A549 treated with AZD9567 at 1 μM for 4 hours (cell line): Measurements from ENCODE around the gene MAN1B1. TPM values are rescaled to one million over a fixed set of nuclear protein-coding genes. Genes with fewer than 3 reads are reported as not detected.

Source experiments
- total RNA-seq: library from RNA; stranded (reverse); fragments of 200-300 nt; extraction: Qiagen RNA extraction; gene quantifications from 5 replicates; pipeline ENCODE4 v1.2.3, GENCODE V29; 2022; ENCODE audit not compliant: insufficient read depth

The MAN1B1 gene
- 40.8 to 56.5 TPM (median 52.7 TPM) in 5 replicates for total RNA-seq

DNA sequence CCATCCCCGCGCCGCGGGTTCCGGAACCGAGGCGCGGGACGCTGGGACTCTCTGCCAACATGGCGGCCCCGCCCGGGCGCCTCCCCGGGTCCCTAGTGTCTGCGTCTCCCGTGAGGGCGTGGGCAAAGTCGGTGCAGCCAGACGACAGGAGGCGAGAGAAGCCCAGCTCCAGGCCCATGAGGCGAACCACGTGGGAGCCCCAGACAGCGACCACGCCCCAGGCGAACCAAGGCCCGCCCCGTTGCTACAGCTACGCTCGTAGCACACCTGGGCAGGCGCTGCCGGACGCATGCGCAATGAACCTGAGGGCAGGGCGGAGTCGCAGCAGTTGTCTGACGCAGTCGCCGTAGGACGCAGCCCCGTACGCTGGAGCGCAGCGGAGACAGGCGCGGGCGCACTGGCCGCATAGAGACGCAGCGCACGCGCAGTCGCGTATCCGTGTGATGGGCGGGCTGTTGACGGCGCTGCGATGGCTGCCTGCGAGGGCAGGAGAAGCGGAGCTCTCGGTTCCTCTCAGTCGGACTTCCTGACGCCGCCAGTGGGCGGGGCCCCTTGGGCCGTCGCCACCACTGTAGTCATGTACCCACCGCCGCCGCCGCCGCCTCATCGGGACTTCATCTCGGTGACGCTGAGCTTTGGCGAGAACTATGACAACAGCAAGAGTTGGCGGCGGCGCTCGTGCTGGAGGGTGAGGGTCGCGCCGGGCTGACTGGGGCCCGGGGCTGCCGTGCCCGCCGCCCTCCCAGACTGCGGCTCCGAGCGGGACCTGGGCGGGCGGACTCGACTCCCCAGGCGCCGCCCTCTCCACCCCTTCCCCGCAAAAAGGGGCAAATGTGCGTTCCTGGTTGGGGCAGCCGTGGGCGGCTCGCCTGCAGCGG lies at the start of gene MAN1B1:
TSS of gene MAN1B1 (plus strand) at position 455 of the 878 bp plus-strand sequence. CDS start at position 470, 15 bp downstream.

DNA sequence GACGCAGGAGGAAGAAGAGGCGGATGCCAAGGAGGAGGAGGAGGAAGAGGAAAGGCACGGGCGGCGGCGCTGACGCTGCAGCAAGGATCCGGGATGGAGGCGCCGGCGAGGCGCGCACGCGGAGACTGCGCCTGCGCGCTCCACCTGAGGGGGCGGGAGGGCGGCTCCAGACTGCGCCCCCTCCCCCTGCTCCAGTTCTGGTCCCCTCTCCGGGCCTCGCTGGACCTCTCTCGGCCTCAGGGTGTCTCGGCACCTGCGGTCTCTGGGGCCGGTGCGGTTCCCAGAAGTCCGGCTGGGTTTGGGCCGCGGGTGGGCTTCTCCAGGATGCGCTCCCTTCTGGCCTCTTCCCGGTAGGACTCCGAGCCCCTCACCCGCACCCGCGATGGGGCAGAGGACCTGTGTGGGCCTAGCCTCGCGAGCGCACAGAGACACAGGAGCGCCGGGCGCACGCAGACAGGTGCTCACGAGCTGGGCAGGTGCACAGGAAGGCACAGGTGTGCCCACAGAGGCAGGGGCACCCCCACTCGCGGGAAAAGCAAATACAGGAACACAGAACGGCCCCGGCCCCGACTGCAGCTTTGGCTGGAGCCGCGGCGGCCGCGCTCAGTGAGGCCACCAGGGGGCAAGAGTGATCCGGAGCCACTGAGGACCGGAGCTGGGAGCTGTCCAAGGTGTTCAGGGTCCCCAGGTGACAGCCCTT lies 40.5 kb upstream of the MAN1B1 start, which contains the start of gene NPDC1:
TSS of gene NPDC1 (minus strand) at position 90 of the 700 bp plus-strand sequence. CDS start 188 bp downstream, outside the sequence.

DNA sequence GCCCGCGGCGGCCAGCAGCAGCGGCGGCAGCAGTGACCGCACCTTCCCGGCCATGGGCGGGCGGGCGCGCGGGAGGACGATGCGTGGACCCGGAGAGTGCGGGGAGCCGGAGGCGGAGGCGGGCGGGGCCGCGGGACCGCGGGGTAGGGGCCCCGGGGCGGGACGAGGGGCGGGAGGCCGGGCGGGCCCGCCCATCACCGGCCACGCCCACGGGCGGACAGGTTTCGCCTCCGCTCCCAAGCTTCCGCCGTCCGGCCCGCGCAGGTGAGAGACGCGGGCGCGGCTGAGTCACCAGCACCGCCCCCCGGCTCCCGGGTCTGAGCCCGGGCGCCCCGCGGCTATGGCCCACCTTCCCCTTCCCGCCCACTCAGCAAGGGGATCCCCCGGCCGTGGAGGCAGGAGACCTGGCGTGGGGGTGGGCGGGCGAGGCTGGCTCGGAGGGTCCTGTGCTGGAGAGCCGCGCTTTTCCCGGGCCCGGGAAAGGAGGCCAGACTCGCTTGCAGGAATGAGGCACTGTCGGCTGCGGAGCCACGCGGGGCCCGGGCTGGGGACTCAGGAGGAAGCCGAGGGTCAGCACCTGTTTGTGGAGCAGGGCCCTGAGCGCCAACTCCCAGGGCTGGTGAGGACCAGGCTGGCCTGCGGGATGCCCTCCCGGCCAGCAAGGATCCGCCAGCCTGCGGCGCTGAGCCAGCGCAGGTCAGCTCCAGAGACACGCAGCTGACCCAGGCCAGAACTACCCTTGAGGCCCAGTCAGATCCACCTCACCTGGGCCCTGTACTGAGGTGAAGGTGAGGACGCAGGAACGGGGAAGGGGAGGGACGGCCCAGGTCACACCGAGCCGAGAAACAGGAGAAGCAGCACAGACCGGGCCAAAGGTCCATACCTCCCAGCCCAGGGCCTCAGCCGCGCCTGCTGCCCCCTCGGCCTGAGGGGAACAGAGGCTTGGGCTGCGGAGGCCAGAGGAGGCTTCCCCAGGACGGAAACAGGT lies 32.5 kb upstream of the MAN1B1 start, which contains the start of gene ENTPD2:
TSS of gene ENTPD2 (minus strand) at position 118 of the 988 bp plus-strand sequence. CDS start at position 54, 64 bp downstream.

DNA sequence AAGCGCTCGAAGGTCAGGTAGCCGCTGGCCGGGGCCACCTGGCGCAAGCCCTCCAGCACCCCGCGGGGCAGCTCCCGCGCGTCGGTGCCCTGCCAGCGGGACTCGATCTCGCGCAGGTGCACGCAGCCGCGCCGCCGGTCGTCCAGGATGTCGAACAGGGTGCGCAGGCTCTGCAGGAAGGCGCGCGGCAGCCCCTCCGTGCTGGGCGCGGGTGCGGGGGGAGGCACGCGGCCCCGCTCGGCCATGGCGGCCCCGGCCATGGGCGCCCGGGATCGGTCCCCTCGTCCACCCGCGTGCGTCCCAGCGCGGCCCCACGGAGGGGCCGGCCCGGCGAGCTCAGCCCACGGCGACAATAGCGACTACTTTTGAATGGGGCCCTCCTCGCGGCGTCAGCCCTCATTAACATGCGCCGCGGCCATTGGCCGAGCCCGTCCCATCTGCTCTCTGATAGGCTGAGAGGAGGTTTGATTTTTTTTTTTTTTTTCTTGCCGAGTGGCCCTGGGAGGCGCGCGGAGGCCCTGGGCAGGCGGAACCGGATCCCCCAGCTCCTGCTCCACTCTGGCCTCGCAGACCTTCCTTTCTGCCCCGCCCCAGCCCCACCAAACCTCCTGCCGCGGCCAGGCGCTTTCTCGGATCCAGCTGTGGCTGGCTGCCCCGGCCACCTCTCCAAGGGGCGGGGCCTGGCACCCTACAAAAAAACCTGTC lies 16.4 kb upstream of the MAN1B1 start, which contains the start of gene SAPCD2:
TSS of gene SAPCD2 (minus strand) at position 357 of the 705 bp plus-strand sequence. CDS start at position 260, 97 bp downstream.

DNA sequence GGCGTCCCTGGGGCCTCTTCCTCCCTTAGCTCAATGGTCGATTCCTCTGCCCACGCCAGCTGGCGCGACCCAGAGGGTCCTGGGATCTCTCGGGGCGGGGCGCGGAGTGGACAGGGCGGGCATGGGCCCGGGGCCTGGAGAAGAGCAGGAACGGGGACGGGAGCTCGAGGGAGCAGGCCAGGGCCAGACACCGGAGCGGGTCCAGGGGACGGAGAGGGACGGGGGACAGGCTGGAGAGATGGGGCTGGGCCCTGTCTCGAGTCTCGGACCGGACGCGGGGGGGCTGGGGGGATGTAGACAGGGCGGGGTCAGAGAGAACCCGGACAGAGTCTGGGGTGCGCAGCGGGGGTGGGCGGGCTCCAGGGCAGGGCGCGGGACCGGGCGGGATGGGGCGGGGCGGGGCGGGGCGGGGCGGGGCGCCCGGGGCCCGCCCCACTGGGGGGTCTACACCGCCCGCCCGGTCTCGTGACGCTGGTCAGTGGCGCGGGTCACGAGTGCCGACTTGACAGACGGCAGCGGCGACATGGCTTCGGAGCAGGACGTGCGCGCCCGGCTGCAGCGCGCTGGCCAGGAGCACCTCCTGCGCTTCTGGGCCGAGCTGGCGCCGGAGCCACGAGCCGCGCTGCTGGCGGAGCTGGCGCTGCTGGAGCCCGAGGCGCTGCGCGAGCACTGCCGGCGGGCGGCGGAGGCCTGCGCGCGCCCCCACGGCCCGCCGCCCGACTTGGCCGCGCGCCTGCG lies 9.6 kb upstream of the MAN1B1 start, which contains the start of gene UAP1L1:
TSS of gene UAP1L1 (plus strand) at position 508 of the 738 bp plus-strand sequence. CDS start at position 524, 16 bp downstream.

DNA sequence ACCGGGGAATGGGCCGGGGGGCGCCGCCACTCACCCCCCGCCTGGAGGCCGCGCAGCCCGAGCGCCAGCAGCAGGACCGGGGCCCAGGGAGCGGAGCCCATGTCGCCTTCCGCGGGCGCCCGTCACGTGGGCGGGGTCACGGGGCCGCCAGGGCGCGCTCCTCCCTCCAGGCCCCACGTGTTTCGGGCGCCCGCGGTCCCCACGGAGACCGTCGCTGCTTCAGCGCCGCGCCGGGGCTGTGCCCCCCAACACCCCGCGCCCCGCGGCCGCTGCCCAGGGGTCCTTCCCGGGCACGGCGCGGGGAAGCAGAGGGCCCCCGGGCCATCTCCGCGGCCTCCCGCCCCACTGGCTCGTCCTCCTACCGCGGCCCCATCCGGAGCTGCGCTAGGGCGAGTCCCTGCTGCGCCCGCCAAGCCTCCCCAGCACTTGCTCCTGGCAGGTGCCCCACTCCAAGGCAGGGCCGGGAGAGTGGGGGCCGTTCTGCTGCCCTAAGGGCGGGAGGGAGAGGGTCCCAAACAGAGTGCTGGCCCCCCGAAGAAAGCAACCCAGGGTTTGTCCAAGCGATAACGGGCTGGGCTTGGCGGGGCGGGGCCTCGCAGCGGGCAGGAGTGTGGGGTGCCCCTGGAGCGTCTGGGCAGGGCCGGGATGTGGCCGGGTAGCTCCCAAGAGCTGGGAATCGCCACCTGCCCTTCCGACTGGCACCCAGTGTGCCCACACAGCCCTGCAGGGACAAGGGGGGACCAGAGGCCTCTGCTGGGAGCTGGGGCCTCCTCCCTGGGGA lies 28.0 kb downstream of the MAN1B1 start, which contains the start of gene DPP7:
TSS of gene DPP7 (minus strand) at position 121 of the 781 bp plus-strand sequence. CDS start at position 101, 20 bp downstream.

DNA sequence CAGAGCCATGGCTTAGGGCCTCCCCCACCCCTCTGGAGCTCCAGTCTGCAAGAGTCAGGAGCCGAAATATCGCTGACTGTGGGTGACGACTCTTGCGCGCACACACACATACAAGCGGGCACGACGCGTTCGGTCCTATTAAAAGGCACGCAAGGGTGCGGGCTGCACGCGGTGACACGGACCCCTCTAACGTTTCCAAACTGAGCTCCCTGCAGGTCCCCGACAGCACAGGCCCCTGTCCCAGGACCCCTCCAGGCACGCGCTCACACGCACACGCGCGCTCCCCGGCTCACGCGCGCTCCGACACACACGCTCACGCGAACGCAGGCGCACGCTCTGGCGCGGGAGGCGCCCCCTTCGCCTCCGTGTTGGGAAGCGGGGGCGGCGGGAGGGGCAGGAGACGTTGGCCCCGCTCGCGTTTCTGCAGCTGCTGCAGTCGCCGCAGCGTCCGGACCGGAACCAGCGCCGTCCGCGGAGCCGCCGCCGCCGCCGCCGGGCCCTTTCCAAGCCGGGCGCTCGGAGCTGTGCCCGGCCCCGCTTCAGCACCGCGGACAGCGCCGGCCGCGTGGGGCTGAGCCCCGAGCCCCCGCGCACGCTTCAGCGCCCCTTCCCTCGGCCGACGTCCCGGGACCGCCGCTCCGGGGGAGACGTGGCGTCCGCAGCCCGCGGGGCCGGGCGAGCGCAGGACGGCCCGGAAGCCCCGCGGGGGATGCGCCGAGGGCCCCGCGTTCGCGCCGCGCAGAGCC lies 52.1 kb downstream of the MAN1B1 start, which contains the start of gene GRIN1:
TSS of gene GRIN1 (plus strand) at position 433 of the 746 bp plus-strand sequence. CDS start 333 bp downstream, outside the sequence.

Other genes with a start within 250 kb of the MAN1B1 start
- 1.9 to 5.0 TPM (median 4.5 TPM) in 5 replicates for gene AJM1, start 244.5 kb upstream of the MAN1B1 start, total RNA-seq
- gene PHPT1, start 237.6 kb upstream of the MAN1B1 start, total RNA-seq: 301 to 333 TPM (median 305 TPM) in 5 replicates
- 3.8 to 5.7 TPM (median 4.6 TPM) in 5 replicates for gene MAMDC4, start 234.6 kb upstream of the MAN1B1 start, total RNA-seq
- 355 to 516 TPM (median 465 TPM) in 5 replicates for gene EDF1, start 220.7 kb upstream of the MAN1B1 start, total RNA-seq
- 28.1 to 60.7 TPM (median 48.5 TPM) in 5 replicates for gene TRAF2, start 200.5 kb upstream of the MAN1B1 start, total RNA-seq
- gene FBXW5, start 142.2 kb upstream of the MAN1B1 start, total RNA-seq: 62.3 to 108 TPM (median 104 TPM) in 5 replicates
- 1.0 to 1.7 TPM (median 1.3 TPM) in 4 of 5 replicates, not detected in the other for gene C8G, start 141.7 kb upstream of the MAN1B1 start, total RNA-seq
- gene LCN12, start 134.7 kb upstream of the MAN1B1 start, total RNA-seq: 1.3 to 2.0 TPM (median 1.6 TPM) in 4 of 5 replicates, not detected in the other
- 0.14 to 0.73 TPM (median 0.66 TPM) in 4 of 5 replicates, not detected in the other for gene PTGDS, start 109.5 kb upstream of the MAN1B1 start, total RNA-seq
- gene LCNL1, start 104.0 kb upstream of the MAN1B1 start, total RNA-seq: 0.02 to 0.14 TPM (median 0.10 TPM) in 4 of 5 replicates, not detected in the other
- 24.8 to 86.1 TPM (median 80.8 TPM) in 5 replicates for gene PAXX, start 94.6 kb upstream of the MAN1B1 start, total RNA-seq
- 4.0 to 4.9 TPM (median 4.4 TPM) in 4 of 5 replicates, not detected in the other for gene CLIC3, start 90.4 kb upstream of the MAN1B1 start, total RNA-seq
- 20.0 to 29.5 TPM (median 27.5 TPM) in 5 replicates for gene ABCA2, start 58.7 kb upstream of the MAN1B1 start, total RNA-seq
- 0.03 to 0.09 TPM (median 0.03 TPM) in 4 of 5 replicates, not detected in the other for gene FUT7, start 54.9 kb upstream of the MAN1B1 start, total RNA-seq
- gene NPDC1, start 40.8 kb upstream of the MAN1B1 start, total RNA-seq: 49.4 to 88.3 TPM (median 87.7 TPM) in 5 replicates
- gene ENTPD2, start 32.9 kb upstream of the MAN1B1 start, total RNA-seq: 1.4 to 3.0 TPM (median 2.6 TPM) in 5 replicates
- gene SAPCD2, start 16.4 kb upstream of the MAN1B1 start, total RNA-seq: 14.9 to 28.4 TPM (median 24.6 TPM) in 5 replicates
- 9.8 to 16.4 TPM (median 11.7 TPM) in 5 replicates for gene UAP1L1, start 9.5 kb upstream of the MAN1B1 start, total RNA-seq
- gene DPP7, start 27.7 kb downstream of the MAN1B1 start, total RNA-seq: 65.1 to 122 TPM (median 115 TPM) in 5 replicates
- gene GRIN1, start 52.2 kb downstream of the MAN1B1 start, total RNA-seq: 0.19 to 0.95 TPM (median 0.29 TPM) in 4 of 5 replicates, not detected in the other
- gene LRRC26, start 83.1 kb downstream of the MAN1B1 start, total RNA-seq: 0.99 to 1.8 TPM (median 1.3 TPM) in 4 of 5 replicates, not detected in the other
- gene TMEM210, start 85.1 kb downstream of the MAN1B1 start, total RNA-seq: not detected in 5 replicates
- gene ANAPC2, start 101.6 kb downstream of the MAN1B1 start, total RNA-seq: 23.3 to 39.2 TPM (median 38.3 TPM) in 5 replicates
- 119 to 158 TPM (median 150 TPM) in 5 replicates for gene SSNA1, start 101.7 kb downstream of the MAN1B1 start, total RNA-seq
- gene TPRN, start 113.8 kb downstream of the MAN1B1 start, total RNA-seq: 9.3 to 14.1 TPM (median 12.9 TPM) in 5 replicates
- 32.0 to 48.4 TPM (median 46.4 TPM) in 5 replicates for gene TMEM203, start 118.7 kb downstream of the MAN1B1 start, total RNA-seq
- 10.9 to 20.2 TPM (median 20.0 TPM) in 5 replicates for gene NDOR1, start 118.7 kb downstream of the MAN1B1 start, total RNA-seq
- gene RNF208, start 135.3 kb downstream of the MAN1B1 start, total RNA-seq: 1.7 to 2.3 TPM (median 1.8 TPM) in 4 of 5 replicates, not detected in the other
- 1.7 to 4.2 TPM (median 3.2 TPM) in 5 replicates for gene CYSRT1, start 138.2 kb downstream of the MAN1B1 start, total RNA-seq
- 0.17 to 0.29 TPM (median 0.22 TPM) in 4 of 5 replicates, not detected in the other for gene RNF224, start 140.5 kb downstream of the MAN1B1 start, total RNA-seq
- gene SLC34A3, start 143.9 kb downstream of the MAN1B1 start, total RNA-seq: 0.06 to 0.14 TPM (median 0.10 TPM) in 4 of 5 replicates, not detected in the other
- 802 to 950 TPM (median 862 TPM) in 5 replicates for gene TUBB4B, start 154.3 kb downstream of the MAN1B1 start, total RNA-seq
- gene STPG3, start 164.3 kb downstream of the MAN1B1 start, total RNA-seq: not detected in 5 replicates
- gene NELFB, start 168.3 kb downstream of the MAN1B1 start, total RNA-seq: 48.5 to 62.6 TPM (median 57.4 TPM) in 5 replicates
- 15.9 to 26.2 TPM (median 25.4 TPM) in 5 replicates for gene TOR4A, start 190.7 kb downstream of the MAN1B1 start, total RNA-seq
- 3.9 to 6.3 TPM (median 4.6 TPM) in 5 replicates for gene NRARP, start 215.3 kb downstream of the MAN1B1 start, total RNA-seq